Suprapubic skin (tissue), 4 donors: ENCODE results near the gene PDE5A. TPM values are rescaled to one million over a fixed set of nuclear protein-coding genes. Genes with fewer than 3 reads are reported as not detected.

ENCODE experiments used
- DNase-seq, 2 donors: peaks; one replicate each; pipeline ENCODE4 v3.0.0-alpha.2; 2019; ENCODE audit warnings: low spot score in 2 of 2
- H3K27ac ChIP-seq: fragments of 200-600 bp; sonication (generic); one replicate; pipeline ENCODE4 v1.5.1; 2019
- H3K27me3 ChIP-seq: fragments of 200-600 bp; sonication (generic); one replicate; pipeline ENCODE4 v1.5.1; 2019
- H3K36me3 ChIP-seq: fragments of 200-600 bp; sonication (generic); one replicate; pipeline ENCODE4 v1.5.1; 2019
- H3K4me1 ChIP-seq: fragments of 200-600 bp; sonication (generic); one replicate; pipeline ENCODE4 v1.5.1; 2019
- H3K4me3 ChIP-seq: fragments of 200-600 bp; sonication (generic); one replicate; pipeline ENCODE4 v1.5.1; 2019; ENCODE audit warnings: mild to moderate bottlenecking
- H3K9me3 ChIP-seq: fragments of 200-600 bp; sonication (generic); one replicate; pipeline ENCODE4 v1.5.1; 2019
- EP300 ChIP-seq: sonication (generic); formaldehyde crosslinking; IDR thresholded peaks from one replicate; pipeline ENCODE4 v1.6.1; 2017; ENCODE audit warnings: antibody characterized with exemption
- POLR2A ChIP-seq, 2 donors: fragments of 450-650 bp; IDR thresholded peaks; one replicate each; pipeline ENCODE4 v1.6.1; 2017; ENCODE audit warnings: antibody characterized with exemption in 2 of 2, mild to moderate bottlenecking in 2 of 2, moderate library complexity in 2 of 2
- POLR2AphosphoS5 ChIP-seq, 3 donors: sonication (generic); formaldehyde crosslinking; IDR thresholded peaks; one replicate each; pipeline ENCODE4 v1.6.1; 2017; ENCODE audit warnings: antibody characterized with exemption in 3 of 3
- WGBS: methylation state at CpG from one replicate; pipeline ENCODE4 v1.1.5; 2018; 5-methylcytosine and 5-hydroxymethylcytosine counted together
- total RNA-seq, 4 donors: library from RNA; depleted of rRNA; stranded (reverse); fragments of >200 nt; gene quantifications; one replicate each; pipeline ENCODE4 v1.1.0, GENCODE V29; 2016
- TF ChIP-seq, protein P1 (sequence below), 2 donors: fragments of 200-600 bp in 1 of 2; fragments of 450-650 bp in 1 of 2; sonication (generic) in 1 of 2; IDR thresholded peaks; one replicate each; pipeline ENCODE4 v1.5.1; 2016 to 2019; ENCODE audit warnings: antibody characterized with exemption in 2 of 2, mild to moderate bottlenecking in 1 of 2, moderate library complexity in 1 of 2

Gene PDE5A
- total RNA-seq, 4 donors from 2014 or later: 6.4 to 20.0 (median 9.8) TPM

DNA sequence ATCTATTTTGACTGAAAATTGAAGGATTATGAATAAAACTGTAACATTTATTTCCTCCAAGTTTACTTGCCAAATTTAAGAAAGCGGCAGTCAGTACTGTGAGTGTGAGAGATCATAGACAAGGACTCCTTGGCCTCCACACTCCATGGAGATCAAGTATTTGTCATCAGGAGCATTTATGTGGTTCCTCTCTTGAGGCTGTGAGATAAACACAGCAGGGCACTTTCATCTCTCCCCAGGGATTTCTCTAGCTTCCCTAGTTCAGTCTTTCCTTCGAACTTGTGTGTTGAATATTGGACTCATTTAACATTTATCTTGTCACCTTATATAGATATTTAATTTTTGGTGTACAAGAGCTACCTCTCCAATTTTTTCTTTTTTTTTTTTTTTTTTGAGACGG, 40.8 kb downstream of the PDE5A start:
- Histone ChIP-seq H3K4me3 (no peak overlapping the region), H3K9me3 (no peaks in the 10 kb centered on the region), H3K4me1 (no peaks in the 10 kb centered on the region), H3K27ac (no peak overlapping the region), H3K27me3 (no peaks in the 10 kb centered on the region), H3K36me3 (no peaks in the 10 kb centered on the region)
- DNase-seq: no peak
- TF ChIP-seq EP300 (no peak), POLR2AphosphoS5 (IDR thresholded peaks at IDR 0.05) (no peak), POLR2A (IDR thresholded peaks at IDR 0.05) (no peak)
- TF ChIP-seq, protein P1, sequence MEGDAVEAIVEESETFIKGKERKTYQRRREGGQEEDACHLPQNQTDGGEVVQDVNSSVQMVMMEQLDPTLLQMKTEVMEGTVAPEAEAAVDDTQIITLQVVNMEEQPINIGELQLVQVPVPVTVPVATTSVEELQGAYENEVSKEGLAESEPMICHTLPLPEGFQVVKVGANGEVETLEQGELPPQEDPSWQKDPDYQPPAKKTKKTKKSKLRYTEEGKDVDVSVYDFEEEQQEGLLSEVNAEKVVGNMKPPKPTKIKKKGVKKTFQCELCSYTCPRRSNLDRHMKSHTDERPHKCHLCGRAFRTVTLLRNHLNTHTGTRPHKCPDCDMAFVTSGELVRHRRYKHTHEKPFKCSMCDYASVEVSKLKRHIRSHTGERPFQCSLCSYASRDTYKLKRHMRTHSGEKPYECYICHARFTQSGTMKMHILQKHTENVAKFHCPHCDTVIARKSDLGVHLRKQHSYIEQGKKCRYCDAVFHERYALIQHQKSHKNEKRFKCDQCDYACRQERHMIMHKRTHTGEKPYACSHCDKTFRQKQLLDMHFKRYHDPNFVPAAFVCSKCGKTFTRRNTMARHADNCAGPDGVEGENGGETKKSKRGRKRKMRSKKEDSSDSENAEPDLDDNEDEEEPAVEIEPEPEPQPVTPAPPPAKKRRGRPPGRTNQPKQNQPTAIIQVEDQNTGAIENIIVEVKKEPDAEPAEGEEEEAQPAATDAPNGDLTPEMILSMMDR (IDR thresholded peaks at IDR 0.05): no peak
- WGBS: 91% methylated on average over 3 of the region's 3 CpGs

DNA sequence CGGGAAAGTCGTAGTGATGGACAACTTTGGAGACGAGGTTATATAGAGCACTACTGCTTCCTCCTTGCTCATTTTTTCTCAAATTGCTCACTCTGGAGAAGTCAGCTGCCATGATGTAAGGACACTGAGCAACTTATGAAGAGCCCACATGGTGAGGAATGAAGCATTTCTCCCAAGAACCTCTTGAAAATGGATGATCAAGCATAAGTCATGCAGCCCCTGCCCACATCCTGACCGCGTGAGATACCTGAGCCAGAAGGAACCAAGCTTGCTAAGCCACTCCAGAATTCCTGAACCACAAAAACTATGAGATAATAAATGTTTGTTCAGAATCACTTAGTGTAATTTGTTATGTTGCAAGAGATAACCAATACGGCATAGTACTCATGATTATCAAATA, 42.8 kb downstream of the PDE5A start:
- Histone ChIP-seq H3K27ac (no peak overlapping the region), H3K27me3 (no peaks in the 10 kb centered on the region), H3K4me1 (no peaks in the 10 kb centered on the region), H3K4me3 (no peak overlapping the region), H3K36me3 (no peaks in the 10 kb centered on the region), H3K9me3 (no peaks in the 10 kb centered on the region)
- 95% methylated on average over 6 of the region's 6 CpGs for WGBS
- TF ChIP-seq POLR2AphosphoS5 (IDR thresholded peaks at IDR 0.05) (no peak), POLR2A (IDR thresholded peaks at IDR 0.05) (no peak), EP300 (no peak)
- TF ChIP-seq, protein P1 (IDR thresholded peaks at IDR 0.05): no peak
- DNase-seq: no peak

DNA sequence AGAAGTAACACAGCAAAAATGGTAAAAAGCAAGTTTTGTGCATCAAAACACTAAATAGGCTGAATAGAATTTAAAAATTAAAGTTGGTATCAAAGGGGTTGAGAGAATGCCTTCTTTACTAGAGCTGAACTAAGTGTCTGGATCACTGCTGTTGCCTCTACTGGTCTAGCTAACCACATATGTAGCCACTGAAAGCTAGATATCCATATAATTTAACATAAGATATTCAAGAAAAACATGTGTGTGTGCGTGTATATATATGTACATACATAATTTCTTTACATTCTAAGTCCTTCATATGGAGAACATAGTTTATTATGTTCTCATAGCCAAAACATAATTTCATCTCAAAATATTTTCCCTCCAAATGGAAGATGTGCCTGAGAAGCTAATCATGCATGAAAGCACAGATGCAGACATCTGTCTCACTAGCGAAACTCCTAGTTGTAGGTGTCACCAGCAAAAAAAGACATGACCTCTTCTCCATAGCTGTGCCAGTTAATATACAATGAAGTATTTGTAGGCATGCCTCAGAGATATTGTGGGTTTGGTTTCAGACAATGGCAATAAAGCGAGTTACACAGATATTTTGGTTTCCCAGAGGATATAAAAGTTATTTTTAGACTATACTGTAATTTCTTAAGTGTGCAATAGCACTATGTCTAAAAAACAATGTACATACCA, 47.3 kb downstream of the PDE5A start:
- H3K9me3 ChIP-seq: no peaks in the 10 kb centered on the region
- H3K27ac ChIP-seq: no peak overlapping the region
- no peaks in the 10 kb centered on the region for H3K27me3 ChIP-seq
- 76% methylated on average over 3 of the region's 3 CpGs for WGBS
- H3K4me1 ChIP-seq: no peaks in the 10 kb centered on the region
- no peak for DNase-seq
- H3K36me3 ChIP-seq: no peaks in the 10 kb centered on the region
- no peak overlapping the region for H3K4me3 ChIP-seq
- TF ChIP-seq POLR2AphosphoS5 (IDR thresholded peaks at IDR 0.05) (no peak), EP300 (no peak), POLR2A (IDR thresholded peaks at IDR 0.05) (no peak)
- TF ChIP-seq, protein P1 (IDR thresholded peaks at IDR 0.05): no peak

DNA sequence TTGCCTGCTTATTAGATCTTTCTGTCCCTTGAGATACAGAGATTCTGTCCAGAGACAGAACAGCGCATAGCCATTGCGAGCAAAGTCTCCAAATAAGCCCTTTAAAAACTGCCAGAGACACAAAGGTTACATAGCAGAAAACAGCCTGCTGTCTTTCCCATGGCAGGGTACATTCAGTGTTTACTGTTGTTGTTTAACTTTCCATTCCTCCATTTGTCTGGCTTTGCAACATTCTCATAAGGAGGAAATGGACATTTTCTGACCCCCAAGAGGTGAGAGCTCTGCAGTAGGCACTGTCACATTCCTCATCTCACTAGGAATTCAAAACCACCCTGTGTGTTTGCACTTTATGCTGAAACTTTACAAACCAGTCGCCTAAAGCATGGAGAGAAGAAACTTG, 48.3 kb downstream of the PDE5A start:
- TF ChIP-seq POLR2AphosphoS5 (IDR thresholded peaks at IDR 0.05) (no peak), EP300 (no peak), POLR2A (IDR thresholded peaks at IDR 0.05) (no peak)
- TF ChIP-seq, protein P1 (IDR thresholded peaks at IDR 0.05): no peak
- no peaks in the 10 kb centered on the region for H3K36me3 ChIP-seq

DNA sequence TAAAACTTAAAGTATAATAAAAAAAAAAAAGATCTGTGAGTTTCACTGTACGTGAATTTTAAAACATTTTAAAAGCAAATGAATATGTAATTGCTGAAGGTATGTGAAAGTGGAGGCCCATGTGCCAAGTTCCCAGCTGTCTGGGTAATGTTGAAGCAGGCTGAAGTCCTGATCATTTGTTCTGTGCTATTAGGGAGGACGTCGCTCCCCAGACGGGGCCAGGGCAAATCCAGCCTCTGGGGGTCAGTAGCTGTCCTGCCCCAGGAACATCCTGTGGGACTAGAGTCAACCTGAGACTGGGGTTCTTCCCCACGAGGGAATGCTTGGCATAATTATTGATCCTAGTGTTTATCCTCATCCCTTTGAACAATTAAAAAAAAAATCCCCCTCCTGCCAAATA, 48.8 kb downstream of the PDE5A start:
- H3K36me3 ChIP-seq: no peaks in the 10 kb centered on the region
- 59% methylated on average over 5 of the region's 5 CpGs for WGBS
- H3K9me3 ChIP-seq: no peaks in the 10 kb centered on the region
- TF ChIP-seq POLR2AphosphoS5 (IDR thresholded peaks at IDR 0.05) (no peak), EP300 (no peak), POLR2A (IDR thresholded peaks at IDR 0.05) (no peak)
- TF ChIP-seq, protein P1 (IDR thresholded peaks at IDR 0.05): no peak
- H3K4me3 ChIP-seq: no peak overlapping the region
- no peak overlapping the region for H3K27ac ChIP-seq
- DNase-seq: no peak
- H3K4me1 ChIP-seq: no peaks in the 10 kb centered on the region
- no peaks in the 10 kb centered on the region for H3K27me3 ChIP-seq

More for the DNA sequence above, 48.3 kb downstream of the PDE5A start:
- no peak for DNase-seq
- Histone ChIP-seq H3K4me3 (no peak overlapping the region), H3K9me3 (no peaks in the 10 kb centered on the region), H3K27me3 (no peaks in the 10 kb centered on the region), H3K27ac (no peak overlapping the region), H3K4me1 (no peaks in the 10 kb centered on the region)
- WGBS: 81% methylated on average over 3 of the region's 3 CpGs
